Ovary (tissue), 3 donors: Measurements from ENCODE around the gene KRT27.

Experiments used
- POLR2A ChIP-seq: fragments of 450-650 bp; IDR thresholded peaks from one replicate; pipeline ENCODE4 v1.6.1; 2017; ENCODE audit warnings: antibody characterized with exemption, mild to moderate bottlenecking, moderate library complexity
- TF ChIP-seq, protein P1 (sequence below), 3 donors: fragments of 450-650 bp in 2 of 3; fragments of 200-600 bp in 1 of 3; IDR thresholded peaks; one replicate each; pipeline versions ENCODE4 v1.5.1 to v1.8.0; 2016 to 2022; ENCODE audit warnings: antibody characterized with exemption in 3 of 3, mild to moderate bottlenecking in 1 of 3
- donor health status: DM: no; HTN: no; CAD: no.

DNA sequence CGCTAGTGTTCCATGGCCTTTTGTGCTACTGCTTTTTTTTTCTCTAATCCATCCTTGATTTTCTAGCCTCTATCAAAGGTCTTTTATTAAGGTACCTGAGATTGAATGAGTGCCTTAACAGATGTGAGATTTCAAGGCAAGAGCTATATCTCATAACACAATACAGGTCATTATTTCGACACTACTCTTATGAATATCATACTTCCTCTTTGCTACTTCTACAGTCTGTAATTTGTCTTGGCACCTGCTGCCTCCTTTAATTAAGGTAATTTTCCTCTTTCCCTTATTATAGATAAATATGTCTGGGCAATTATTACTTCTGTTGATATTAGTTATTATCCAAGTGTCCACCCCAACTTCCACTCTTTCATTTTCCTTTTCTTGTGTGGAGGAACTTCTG is 12.1 kb upstream of the KRT27 start:
- TF ChIP-seq, protein P1, sequence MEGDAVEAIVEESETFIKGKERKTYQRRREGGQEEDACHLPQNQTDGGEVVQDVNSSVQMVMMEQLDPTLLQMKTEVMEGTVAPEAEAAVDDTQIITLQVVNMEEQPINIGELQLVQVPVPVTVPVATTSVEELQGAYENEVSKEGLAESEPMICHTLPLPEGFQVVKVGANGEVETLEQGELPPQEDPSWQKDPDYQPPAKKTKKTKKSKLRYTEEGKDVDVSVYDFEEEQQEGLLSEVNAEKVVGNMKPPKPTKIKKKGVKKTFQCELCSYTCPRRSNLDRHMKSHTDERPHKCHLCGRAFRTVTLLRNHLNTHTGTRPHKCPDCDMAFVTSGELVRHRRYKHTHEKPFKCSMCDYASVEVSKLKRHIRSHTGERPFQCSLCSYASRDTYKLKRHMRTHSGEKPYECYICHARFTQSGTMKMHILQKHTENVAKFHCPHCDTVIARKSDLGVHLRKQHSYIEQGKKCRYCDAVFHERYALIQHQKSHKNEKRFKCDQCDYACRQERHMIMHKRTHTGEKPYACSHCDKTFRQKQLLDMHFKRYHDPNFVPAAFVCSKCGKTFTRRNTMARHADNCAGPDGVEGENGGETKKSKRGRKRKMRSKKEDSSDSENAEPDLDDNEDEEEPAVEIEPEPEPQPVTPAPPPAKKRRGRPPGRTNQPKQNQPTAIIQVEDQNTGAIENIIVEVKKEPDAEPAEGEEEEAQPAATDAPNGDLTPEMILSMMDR (IDR thresholded peaks at IDR 0.05), result no peak
- no peak for TF ChIP-seq POLR2A
